Posterior cingulate gyrus (tissue), 11 donors: ENCODE measurements around the gene SETBP1.

Source experiments
- DNase-seq, 10 donors: peaks; one replicate each; pipeline versions ENCODE4 v3.0.0 to v3.0.0-alpha.2; 2020 to 2021; ENCODE audit warnings: mixed read lengths in 3 of 10
- intact Hi-C: fragments of 100-400 bp; cut with DNase I; formaldehyde crosslinking; loops from one replicate; pipeline ENCODE4 v1.15.1; 2023

The SETBP1 gene

DNA sequence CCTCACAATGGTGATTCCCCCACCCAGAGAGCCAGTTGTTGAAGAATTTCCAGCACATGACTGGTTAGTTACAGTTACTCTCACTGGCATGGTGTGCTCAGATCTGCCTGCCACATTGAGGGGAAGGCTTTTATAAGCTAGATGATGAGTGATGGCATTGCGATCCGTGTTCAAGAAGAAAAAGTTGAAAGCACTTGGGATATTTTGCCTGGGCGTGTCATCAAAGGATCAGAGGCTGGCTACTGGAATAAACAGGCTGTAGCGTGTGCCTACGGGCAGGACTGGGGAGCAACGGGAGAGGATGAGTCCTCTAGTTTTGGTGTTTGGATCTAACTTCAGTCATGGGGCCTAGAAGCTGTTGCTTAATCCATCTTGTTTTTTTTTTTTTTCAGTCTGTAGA is 175.0 kb downstream of the SETBP1 start:
- no peak for DNase-seq
- intact Hi-C loops: loop anchor here (10.0 kb wide), 1 partner anchor 99 kb away; no protein-coding TSS in a partner anchor

DNA sequence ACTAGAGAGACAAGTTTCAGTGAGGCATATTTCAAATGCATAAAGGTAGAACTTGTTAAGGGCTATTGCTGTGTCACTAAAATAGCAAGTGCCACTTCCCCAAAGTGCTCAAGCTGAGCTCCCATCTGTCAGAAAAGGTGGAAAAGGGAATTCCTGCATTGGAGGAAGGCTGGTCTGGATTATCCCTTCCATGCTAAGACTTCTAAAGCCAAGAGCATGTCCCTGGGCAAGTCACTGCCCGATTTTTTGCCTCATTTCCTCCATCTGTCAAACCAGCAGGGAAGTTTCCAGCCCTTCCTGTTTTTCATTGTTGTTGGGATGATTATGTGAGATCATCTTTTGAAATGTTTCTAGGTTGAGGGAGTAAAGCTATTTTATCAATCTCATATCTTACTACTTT is 175.5 kb downstream of the SETBP1 start:
- intact Hi-C loops: loop anchor here (10.0 kb wide), 1 partner anchor 99 kb away; no protein-coding TSS in a partner anchor
- DNase-seq: no peak

- intact Hi-C loops: loop anchor here (10.0 kb wide), 1 partner anchor 98 kb away; no protein-coding TSS in a partner anchor
- DNase-seq: no peak
These were observed 176.4 kb downstream of the SETBP1 start for GRCh38 chr18:44857081-44857480.

DNA sequence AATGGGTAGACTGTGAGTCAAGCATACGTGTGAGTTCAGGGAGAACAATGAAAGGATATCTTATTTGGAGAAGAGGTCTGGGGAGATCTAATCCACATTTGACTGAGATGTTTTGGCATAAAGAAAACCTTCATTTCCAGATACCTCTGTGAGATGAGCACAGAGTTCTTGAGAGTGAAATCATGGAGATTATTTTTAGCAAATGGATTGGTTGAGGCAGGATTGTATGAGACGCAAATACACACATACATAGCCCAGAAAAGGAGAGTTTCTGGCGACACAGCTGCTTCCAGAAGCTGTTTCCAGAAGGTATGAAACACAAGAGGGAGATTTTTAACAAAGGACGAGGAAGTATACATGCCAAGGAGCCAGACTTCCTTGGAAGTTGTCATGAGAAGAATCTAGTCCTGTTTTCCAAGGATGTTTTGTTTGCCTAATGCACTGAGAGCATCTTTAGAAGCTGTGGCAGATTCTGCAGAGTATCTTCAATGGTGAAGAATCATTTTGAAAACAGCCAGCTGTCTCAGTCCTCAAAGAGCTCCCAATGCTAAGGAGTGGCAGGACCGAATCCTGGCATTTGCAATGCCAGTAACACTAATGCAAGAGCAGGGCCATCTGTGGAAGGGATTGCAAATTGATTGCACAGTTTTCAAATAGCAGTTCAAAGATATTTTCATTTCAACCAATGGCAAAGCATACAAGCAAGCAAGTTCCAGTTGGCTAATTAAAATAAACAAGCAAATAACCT is 177.2 kb downstream of the SETBP1 start:
- intact Hi-C loops: loop anchor here (10.0 kb wide), 1 partner anchor 97 kb away; no protein-coding TSS in a partner anchor
- no peak for DNase-seq

DNA sequence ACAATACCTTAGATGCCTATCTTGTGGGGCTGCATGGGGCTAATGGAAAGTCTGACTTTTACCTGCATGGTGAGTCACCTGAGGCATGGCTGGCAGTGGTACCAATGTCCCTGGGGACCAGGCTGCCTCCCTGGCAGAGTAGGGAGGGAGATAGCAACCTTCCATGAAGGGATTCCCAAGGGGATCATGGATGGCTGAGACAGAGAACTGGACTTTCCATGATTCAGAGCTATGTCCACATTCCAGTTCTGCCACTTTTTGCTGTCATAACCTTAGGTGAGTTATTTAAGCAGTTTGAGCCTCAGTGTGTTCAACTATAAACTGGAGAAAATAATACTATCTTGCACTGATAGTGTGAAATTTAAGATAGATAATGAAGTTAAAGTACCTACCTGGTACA is 178.6 kb downstream of the SETBP1 start:
- intact Hi-C loops: loop anchor here (10.0 kb wide), 1 partner anchor 96 kb away; no protein-coding TSS in a partner anchor
- DNase-seq: no peak

DNA sequence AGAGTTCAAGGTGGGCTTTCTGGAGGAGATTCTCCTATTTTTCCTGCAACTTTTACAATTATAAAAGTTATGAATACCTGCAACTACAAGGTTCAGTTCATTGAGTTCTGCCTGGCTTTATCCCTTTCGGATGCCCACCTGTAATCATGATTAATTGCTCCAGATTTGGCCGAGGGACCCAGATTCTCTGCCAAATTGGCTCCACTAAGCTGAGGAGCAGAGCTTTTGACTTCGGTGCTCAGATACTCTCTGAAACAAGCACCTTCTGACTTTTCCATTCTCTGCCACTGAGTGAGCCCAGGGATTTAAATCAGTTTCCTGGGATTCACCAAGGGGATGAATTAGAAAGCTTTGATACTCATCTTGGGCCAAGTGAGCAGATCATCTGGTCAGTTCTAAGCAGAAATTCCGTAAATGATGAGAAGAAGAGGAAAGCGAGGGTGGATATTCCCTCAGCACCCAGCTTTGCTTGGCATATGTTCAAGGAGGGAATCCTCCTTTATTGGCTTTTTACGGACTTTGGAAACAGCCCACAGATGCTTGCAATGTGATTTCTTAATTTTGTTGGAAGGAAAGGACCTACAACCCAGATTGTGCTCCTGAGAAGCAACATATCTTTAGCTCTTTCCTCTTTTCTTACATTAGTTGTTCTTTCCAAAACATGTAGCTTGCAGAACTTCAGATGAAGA is 179.2 kb downstream of the SETBP1 start:
- DNase-seq: no peak
- intact Hi-C loops: loop anchor here (10.0 kb wide), 1 partner anchor 95 kb away; no protein-coding TSS in a partner anchor

- intact Hi-C loops: no loop called here
- no peak for DNase-seq
These were observed 181.4 kb downstream of the SETBP1 start for GRCh38 chr18:44862112-44862511.

DNA sequence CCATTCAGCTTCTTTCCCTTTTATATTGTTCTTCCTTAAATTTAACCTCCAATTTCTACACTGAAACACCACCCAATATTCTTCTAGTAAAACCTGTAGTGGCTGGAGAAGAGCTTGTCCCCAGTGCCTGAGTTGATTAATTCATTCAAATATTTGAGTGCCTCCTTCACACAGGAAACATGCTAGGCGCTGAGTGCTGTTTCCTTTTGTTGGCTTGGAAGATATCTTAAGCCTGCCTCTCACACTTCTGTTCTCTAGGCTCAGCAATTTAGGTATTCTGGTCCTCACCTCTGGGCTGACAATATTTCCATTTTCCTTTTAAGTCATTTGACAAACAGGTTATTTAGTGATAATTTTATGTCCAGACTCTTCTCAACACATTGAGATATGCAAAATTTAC is 185.4 kb downstream of the SETBP1 start:
- DNase-seq: no peak
- intact Hi-C loops: no loop called here

- DNase-seq: no peak
- intact Hi-C loops: no loop called here
These were observed 188.8 kb downstream of the SETBP1 start for GRCh38 chr18:44869533-44869932.

DNA sequence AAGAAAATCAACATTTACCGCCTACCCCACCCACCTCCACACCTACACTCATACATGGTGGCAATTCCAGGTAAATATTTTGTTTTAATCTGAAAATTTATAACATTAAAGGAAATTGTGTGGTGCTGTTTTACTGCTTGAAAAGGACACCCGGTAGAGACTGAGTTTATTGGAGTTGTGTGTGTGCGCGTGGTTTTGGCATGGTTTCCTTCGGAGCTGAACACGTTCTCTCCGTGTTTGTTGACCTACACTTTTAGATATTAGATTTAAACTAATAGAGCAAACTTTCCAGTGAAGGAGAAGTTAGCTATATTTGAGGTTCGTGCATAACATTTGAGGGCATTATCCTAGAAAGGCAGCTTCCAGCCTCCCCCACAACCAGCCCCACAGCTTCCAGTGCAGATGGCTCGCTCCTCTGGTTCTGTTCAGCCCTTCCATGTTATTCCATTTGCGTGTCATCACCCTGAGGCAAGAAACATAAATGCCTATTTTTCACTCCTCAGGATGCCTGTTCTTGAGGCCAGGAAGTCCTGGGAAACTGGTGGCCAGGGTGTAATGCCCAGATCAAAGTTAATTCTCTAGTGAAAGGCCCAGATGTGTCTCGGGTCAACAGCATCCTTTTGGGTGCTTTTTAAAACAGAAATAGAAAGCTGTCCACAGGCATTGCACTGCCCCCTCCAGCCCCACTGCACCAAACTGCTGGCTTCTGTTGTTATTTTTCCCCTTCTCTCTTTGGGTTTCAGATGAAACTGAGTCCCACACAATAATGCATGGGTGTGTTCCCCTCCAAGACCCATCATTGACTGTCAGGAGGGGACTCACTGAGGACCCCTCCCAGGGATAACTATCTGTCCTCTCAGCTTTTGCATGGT is 190.2 kb downstream of the SETBP1 start:
- intact Hi-C loops: no loop called here
- no peak for DNase-seq

DNA sequence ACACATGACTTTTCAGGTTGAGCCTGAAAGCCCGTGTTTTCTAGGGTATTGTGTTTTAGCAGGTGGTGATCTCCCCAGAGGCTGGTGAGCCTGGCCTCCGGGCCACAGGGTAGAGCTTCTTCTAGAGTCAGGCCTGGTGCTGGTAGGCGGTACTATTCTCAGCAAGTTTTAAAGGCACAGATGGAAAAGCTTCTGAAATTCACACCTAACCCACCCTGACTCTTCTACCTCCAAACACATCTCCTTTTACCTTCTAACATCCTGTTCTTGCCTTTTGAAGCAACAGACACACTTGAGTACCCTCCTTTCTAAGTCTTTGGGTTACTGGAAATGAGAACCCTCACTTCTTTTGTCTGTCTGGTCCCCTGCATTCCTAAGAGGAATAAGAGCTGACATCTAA is 191.1 kb downstream of the SETBP1 start:
- intact Hi-C loops: no loop called here

DNA sequence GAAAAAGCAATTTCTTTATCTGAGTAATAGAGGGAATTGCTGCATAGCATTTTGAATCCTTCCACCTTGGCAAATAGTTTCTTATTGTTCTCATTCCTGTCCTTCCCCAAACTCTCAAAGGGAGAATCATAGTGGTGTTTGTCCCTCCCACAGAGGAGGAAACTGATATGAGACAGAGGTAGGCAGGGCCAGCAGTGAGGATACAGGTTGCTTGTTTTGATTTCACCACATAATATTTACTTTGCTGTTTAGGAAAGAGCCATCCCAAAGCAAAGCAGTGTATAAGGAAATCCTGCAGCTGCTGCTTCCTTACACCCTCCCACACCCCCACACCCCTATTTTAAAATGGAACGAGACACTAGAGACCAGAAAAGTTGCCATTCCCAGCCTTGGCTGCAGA is 195.3 kb downstream of the SETBP1 start:
- intact Hi-C loops: no loop called here
- DNase-seq: no peak

More for the DNA sequence above, 191.1 kb downstream of the SETBP1 start:
- peak in 1 of 10 donors; percentile 20 for DNase-seq

- DNase-seq: no peak
- intact Hi-C loops: no loop called here
These were observed 196.1 kb downstream of the SETBP1 start for GRCh38 chr18:44876755-44877154.

GRCh38 chr18:44878335-44878734 is 197.6 kb downstream of the SETBP1 start:
- no peak for DNase-seq
- intact Hi-C loops: no loop called here

DNA sequence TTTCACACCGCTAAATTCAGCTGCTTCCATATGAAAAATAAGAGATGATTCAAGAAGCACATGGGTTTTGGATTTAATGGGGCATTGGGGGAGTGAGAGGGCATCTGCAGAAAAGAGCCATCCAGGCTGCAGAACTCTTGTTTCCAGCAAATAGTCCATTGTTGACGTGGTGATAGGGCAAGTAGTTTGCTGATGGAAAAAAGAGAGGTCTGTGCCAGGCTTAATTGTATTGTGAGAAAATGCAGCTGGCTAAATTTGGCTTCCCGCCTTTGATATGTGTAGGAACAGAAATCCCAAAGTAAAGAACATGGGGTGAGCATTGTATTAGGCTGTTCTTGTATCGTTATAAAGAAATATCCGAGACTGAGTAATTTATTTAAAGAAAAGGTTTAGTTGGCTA is 199.5 kb downstream of the SETBP1 start:
- intact Hi-C loops: no loop called here
- DNase-seq: no peak

DNA sequence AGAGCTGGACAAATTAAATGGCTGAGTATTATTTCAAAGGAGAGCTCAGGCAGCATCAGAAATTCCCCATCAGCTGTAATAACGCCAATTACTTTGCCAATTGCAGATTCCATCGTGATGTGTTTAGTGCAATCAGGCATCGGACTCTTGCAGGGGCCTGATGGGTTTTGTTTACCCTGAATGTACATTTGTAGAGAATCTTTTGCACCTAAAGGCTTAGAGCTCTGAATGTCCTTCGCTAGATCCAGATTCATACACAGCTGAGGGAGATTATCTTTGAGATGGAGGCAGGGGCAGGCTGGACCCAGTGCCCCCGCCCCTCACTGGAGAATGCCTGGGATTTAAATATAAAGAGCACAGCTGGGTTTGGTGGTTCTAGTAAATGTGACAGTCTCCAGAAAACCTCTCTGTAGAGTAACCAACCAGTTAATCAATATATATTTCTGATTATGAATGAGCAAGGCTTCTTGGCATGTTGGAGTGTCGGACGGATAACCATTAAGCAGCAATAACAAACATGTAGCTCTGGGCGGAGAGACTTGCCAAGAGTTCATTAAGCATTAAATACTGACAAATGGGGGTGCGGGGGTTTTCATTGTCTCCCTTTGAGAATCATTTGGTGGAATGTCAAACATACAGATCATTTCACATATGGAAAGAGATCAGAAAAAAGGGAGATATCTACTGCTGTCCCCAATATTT is 200.9 kb downstream of the SETBP1 start:
- intact Hi-C loops: no loop called here

DNA sequence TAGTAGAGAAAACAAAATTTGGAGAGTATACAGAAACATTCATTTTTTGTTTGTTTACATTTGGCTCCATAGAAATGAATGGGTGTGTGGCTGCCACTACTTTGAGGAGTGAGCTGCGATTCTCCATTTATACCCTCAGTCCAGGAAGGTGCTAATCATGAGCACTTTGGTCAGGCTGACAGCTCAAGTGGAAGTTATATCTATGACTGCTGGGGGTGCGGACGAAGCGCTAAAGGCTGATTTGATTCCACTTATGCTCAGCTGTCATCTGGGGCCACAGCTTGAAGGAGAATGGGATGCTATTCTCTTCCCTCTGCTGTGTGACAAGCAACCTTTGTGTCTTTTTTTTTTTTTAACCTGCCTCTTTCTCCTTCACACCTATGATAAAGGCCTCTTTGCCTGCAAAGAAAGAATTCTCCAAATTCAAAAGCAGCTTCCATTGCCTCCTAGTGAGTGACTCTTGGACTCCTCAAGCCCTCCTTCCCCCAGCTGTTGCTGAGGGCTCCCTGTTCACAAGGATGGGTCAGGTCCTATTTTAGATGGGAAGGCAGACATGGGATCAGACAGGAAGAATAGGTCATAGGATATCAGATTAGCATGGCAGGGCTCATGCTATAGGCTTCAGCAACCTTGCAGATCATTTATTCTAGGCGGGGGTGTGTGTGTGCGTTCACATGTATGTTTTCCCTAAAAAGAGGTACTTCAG is 201.6 kb downstream of the SETBP1 start:
- intact Hi-C loops: no loop called here
- DNase-seq: no peak

More for the DNA sequence above, 200.9 kb downstream of the SETBP1 start:
- no peak for DNase-seq

DNA sequence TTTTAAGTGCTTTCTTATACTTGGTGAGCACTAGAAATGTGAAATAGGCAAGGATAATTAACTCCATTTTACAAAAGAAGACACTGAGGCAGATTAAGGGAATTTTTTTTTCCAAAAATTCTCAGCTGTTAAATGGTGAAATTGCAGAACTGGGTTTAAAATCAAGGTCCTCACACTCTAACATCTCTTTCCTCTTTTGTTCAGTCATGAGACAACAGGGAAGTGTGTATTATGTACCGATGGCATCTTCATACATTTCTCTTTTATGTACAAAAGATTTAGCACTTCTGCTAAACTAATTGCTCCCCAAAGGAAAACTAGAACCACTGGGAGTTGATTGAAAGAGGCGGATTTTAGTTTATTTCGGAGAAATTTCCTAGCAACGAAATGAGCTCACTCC is 203.0 kb downstream of the SETBP1 start:
- intact Hi-C loops: no loop called here
- no peak for DNase-seq

DNA sequence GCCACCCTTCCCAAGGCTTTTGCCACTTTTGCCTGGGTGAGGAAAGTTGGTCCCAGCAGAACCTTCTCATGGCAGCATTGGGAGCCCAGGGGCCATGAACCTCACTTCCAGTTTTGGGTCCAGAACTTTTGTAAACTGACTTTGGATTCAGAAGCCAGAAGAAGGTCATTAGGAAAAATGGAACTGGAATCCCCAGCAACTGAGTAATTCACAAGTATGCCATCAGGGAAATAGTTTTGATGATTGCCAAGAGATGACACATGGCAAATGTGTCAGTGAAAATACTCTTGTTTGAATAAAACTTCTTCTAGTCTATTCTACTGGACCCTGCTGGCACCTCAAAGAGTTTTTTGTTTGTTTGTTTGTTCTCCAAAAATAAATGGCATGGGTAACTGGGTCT is 203.7 kb downstream of the SETBP1 start:
- intact Hi-C loops: no loop called here
- DNase-seq: no peak

- no peak for DNase-seq
- intact Hi-C loops: no loop called here
These were observed 204.8 kb downstream of the SETBP1 start for GRCh38 chr18:44885507-44885906.
